NT2/D1 (cell line): ENCODE data around the gene TBC1D5.

Experiments
- YY1 ChIP-seq: IDR thresholded peaks from 2 replicates; pipeline ENCODE4 v1.6.1; 2011; ENCODE audit not compliant: insufficient read length, insufficient read depth
- ZNF274 ChIP-seq: IDR thresholded peaks from 2 replicates; pipeline ENCODE4 v1.6.1; 2011; ENCODE audit warnings: mild to moderate bottlenecking, low read depth, low read length

- no peak for TF ChIP-seq YY1
- TF ChIP-seq ZNF274: no peak
Observed at GRCh38 chr3:17133632-17134545, 608.5 kb downstream of the TBC1D5 start.
